ENCODE results near the gene CYP2S1.

Gene CYP2S1

DNA sequence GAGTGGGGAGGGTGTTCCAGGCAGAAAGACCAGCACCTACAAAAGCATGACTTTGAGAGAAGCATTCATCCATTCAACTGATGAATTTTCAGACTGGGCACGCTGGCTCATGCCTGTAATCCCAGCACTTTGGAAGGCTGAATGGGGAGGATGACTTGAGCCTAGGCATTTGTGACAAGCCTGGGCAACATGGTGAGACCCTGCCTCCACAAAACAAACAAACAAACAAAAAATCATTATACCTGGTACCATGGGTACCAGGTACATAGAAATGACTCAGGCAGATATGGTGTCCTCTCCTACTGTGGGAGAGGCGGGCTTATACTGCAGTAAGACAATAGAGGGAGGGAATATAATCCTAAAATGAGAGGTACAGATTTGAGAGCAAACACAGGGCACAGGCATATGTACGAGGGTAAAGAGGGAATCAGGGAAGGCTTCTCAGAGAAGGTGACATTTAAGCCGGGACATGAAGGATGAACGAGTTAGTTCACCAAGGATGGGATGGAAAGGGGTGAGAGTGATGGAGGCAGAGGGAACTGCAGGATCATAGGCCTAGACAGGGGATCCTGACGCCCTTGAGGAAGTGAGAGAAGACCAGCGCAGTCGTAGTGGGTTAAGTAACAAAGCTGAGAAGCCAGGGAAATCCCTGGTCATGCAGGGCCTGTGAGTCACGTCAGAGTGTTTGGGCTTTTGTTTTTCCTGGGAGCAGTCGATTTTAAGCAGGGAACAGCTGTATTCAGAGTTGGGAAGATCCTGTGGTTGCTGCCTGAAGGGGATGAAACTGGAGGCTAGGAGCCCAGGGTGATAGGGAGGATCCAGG, 2.9 kb downstream of the CYP2S1 start:
- no peak for DNase-seq

- DNase-seq: no peak
These were observed 5.5 kb downstream of the CYP2S1 start for GRCh38 chr19:41198559-41198958.

- DNase-seq: peak; percentile 33
These were observed 10.4 kb downstream of the CYP2S1 start for GRCh38 chr19:41203371-41203770.

GRCh38 chr19:41204338-41204737, 11.3 kb downstream of the CYP2S1 start:
- DNase-seq: peak; percentile 92

DNA sequence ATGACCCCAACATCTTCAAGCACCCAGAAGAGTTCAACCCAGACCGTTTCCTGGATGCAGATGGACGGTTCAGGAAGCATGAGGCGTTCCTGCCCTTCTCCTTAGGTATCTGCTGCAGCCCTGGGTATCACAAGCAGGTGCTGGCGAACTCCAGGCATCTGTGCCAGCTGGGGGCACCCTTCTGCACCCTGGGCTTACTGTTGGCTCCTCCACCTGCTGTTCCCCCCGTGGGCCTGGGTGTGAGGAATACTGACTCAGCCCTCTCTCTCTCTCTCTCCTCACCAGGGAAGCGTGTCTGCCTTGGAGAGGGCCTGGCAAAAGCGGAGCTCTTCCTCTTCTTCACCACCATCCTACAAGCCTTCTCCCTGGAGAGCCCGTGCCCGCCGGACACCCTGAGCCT, 13.0 kb downstream of the CYP2S1 start:
- DNase-seq: no peak

DNA sequence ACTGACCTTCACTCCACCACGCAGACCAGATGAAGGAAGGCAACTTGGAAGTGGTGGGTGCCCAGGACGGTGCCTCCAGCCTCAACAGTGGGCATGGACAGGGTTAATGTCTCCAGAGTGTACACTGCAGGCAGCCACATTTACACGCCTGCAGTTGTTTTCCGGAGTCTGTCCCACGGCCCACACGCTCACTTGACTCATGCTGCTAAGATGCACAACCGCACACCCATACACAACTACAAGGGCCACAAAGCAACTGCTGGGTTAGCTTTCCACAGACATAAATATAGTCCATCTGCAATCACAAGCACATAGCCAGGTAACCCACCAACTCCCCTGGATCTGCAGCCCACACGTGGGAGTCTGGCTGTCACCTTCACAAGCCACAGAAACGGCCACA, 13.4 kb downstream of the CYP2S1 start:
- DNase-seq: no peak

GRCh38 chr19:41206926-41207750, 14.1 kb downstream of the CYP2S1 start:
- DNase-seq: peak; percentile 51

GRCh38 chr19:41214161-41214560, 21.1 kb downstream of the CYP2S1 start:
- no peak for DNase-seq

DNA sequence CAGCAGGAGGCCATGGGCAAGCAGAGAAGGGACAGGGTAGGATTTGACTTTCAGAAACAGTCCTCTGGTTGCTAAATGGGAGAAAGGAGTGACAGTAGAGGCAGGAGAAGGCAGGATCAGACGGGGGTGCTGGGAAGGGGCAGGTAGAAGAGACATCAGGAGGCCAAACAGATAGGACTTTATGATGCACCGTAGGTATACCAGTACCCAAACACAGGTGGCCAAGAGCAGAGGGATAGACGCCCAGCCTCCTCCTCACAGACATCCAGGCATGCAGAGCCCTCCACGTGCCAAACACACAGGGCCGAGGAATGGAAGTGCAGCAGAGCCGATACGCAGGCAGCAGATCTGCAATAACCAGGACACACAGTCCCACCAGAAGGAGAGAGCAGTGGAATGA, 24.7 kb downstream of the CYP2S1 start:
- DNase-seq: peak; percentile 61

DNA sequence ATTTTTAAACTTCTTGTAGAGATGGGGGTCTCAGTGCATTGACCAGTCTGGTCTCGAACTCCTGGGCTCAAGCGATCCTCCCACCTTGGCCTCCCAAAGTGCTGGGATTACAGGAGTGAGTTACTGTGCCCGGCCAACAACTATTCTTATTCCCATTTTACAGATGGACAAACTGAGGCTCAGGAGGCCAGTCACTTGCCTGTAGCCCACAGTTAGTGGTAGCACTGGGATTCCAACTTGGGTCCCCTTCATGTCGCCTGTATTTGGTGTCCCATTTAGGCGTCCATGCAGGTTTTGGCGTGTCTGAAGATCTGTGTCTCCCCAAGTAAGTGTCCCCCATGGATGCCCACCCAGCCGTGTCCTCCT, 25.2 kb downstream of the CYP2S1 start:
- peak; percentile 30 for DNase-seq

DNA sequence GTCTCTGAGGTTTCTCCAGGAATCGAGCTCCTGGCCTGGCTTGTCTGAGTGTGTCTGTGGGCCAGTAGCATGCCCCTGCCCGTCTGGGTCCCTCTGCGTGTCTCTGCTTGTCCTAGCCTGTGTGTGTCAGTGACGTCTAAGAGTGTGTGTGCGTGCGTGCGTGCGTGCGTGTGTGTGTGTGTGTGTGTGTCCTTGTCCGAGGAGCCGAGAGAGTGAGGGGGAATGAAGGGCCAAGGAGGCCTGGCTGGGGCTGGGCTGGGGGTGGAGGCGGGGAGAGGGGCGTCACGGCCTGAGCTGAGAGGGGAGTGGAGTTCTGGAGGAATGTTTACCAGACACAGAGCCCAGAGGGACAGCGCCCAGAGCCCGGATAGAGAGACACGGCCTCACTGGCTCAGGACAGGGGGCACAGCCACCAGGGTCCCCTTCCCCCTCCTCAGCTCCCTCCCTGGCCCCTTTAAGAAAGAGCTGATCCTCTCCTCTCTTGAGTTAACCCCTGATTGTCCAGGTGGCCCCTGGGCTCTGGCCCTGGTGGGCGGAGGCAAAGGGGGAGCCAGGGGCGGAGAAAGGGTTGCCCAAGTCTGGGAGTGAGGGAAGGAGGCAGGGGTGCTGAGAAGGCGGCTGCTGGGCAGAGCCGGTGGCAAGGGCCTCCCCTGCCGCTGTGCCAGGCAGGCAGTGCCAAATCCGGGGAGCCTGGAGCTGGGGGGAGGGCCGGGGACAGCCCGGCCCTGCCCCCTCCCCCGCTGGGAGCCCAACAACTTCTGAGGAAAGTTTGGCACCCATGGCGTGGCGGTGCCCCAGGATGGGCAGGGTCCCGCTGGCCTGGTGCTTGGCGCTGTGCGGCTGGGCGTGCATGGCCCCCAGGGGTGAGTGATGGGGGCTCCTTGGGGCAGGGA, 25.8 kb downstream of the CYP2S1 start, which contains the start of gene AXL:
Gene AXL (plus strand): TSS at position 609 of the 893 bp plus-strand sequence. CDS start 170 bp downstream, at position 779.
- peak; percentile 97 for DNase-seq

DNA sequence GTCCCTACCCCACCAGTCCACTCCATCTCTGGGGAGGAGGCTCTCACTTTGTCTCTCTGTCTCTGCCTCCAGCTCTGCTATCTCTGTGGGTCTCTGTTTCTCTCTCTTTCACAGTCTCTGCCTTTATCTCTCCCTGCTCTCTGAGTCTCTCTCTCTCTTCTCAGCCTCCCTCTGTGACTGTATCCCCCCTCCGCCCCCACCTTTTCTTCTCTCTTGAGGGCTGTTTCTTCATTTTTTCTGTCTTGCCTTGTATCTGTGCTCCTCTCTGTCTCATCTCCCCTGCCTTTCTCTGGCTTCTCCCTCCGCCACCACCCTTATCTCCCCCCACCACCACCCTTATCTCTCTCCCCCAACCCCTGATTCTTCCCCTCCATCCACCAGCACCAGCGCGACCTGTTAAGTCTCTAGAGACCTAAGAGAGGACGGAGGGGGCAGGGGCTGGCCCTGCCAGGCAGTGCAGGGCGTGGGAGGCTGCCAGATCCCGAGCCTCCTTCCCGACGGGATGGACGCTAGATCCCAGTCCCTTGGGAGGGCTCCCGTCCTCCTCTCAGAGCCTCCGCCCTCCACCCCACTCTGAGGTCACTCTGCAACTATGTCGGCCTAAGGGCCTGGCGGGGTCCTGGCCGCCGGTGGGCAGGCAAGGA, 27.0 kb downstream of the CYP2S1 start:
- peak; percentile 89 for DNase-seq

DNA sequence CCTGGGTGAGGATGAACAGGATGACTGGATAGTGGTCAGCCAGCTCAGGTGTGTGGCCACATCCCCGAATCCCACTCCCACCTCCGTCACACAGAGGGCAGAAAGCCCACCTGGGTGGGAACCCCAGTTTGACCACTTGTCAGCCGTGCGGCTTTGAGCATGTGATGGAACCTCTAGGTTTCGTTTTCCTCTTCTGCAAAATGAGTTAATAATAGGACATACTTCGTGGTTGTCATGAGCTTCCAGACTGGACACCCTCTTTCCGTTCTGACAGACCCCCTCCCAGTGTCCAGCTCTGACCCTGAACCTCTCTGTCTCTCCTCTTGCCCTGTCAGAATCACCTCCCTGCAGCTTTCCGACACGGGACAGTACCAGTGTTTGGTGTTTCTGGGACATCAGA, 27.8 kb downstream of the CYP2S1 start:
- peak; percentile 45 for DNase-seq

DNA sequence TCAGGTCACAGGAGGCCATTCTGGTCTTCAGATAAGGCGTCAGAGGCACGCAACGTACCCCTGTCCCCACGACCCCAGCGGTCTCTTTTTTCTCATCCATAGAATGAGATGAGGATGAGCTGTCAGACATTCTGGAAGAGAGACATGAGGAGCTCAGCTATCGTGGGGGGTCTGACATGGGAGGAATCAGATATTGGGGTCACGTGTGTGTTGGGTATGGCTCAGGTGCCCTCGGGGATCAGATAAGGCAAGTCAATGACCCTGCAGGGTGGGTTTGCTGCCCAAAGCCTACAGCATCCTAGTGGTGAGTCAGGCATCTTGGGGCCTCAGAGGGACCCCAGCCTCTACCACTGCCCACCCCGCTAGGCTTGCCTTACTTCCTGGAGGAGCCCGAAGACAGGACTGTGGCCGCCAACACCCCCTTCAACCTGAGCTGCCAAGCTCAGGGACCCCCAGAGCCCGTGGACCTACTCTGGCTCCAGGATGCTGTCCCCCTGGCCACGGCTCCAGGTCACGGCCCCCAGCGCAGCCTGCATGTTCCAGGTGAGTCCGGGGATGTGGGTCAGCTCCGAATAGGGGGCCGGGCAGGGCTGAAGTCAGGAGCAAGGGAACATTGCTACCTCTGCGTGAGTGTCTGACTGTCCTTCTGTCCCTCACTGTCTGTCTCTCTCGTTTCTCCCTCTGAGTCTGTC, 28.6 kb downstream of the CYP2S1 start:
- peak; percentile 46 for DNase-seq

DNA sequence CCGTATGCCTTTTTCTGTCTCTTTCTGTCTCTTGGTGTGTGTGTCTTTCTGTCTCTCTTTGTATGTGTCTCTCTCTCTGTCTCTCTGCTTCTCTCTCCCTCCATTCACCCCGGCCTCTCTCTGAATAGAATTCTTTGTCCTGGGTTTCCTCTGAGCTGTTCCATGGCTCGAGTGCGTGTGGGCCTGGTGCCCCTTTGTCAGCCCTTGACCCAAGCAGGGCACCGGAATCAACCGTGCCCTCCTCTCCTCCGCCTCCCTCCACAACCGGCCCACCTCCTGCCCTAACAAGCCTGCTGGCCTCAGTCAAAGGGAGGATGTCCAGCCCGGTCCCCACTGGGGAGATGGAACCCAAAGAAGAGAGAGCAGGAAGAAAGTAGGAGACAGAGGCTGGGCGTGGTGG, 29.2 kb downstream of the CYP2S1 start:
- DNase-seq: no peak

GRCh38 chr19:41223431-41224234, 30.6 kb downstream of the CYP2S1 start:
- DNase-seq: peak; percentile 99

GRCh38 chr19:41224632-41225031, 31.6 kb downstream of the CYP2S1 start:
- peak; percentile 55 for DNase-seq

DNA sequence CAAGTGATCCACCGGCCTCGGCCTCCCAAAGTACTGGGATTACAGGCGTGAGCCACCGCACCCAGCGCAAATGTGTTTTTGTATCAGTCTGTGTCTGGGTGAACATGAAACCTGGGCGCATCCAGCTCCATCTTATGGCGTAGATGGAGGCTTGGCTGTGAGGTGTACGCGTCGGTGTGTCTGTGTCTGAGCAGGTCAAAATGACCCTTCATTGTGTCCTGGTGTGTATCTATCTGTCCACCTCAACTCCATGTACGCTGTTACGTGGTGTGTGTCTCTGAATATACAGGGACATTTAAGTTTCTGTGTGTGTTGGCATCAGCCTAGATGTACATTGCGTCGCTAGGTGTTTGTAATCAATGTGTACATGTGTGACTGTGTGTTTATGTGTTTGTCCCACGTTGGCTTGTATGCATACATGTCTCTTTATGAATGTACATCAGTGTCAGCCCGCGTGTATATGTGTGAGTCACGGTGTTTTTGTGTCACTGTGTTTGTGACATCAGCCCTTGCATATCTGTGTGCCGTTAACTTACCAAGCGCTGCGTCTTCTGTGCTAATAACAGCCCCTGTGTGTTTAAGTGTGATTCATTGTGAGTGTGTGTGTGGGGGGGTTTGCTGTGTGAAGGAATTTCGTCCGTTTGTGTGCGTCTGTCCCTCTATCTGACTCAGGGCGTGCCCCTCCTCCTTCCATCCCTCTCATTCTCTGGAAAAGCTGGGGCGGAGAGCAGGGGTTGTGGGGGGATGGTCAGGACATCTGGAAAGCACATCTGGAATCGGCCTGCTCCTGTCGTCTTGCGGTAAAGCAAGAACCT, 32.4 kb downstream of the CYP2S1 start:
- no peak for DNase-seq

DNA sequence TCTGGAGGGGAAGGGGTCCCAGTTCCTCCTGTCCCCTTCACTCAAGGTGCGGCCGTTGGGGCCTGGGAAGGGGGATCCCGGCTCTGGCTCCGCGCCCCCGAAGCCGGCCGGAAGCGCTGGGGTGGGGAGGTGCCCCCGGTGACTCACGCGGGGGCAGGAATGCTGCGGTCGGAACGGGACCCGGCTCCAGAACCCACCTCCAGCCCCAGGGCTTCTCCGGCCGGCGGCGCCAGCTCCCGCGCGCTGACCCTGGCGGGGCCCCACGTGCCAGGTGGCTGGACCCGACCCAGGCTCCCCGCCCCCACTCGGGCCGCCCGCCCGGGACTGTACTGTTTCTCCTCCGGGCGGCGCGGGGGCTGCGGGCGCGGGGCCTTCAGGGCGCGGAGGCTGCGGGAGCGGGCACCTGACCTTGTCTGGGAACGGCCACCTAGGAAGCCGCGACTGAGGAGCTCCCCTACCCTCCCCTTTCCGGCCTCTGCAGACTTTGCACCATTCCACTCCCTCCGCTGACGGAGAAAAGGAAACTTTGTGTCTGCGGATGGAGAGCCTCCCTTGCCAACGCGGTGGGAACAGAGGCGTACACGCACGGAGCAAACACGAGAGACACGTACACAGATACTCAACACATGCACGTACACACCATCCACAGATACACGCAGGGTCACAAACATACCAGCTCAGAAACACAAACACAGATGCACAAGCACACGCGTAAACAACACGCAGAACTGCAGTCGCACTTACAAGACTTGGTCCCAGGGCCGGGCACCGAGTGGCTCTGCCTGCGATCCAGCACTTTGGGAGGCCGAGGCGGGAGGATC, 33.2 kb downstream of the CYP2S1 start:
- peak; percentile 97 for DNase-seq

Data from islet precursor cell (in vitro differentiated cells).